ENCODE measurements around the gene OR51L1. TPM values are rescaled to one million over a fixed set of nuclear protein-coding genes. Genes with fewer than 3 reads are reported as not detected.

OR51L1 gene
- total and polyA plus RNA-seq, 2 of the 8 experiments (the other 6 are each of a cell fraction or from before 2014, with no cell fraction given) = not detected

- Histone ChIP-seq H3K4me2 (ENCODE audit: insufficient read depth in 1 of 2, low read depth in 2 of 2, low read length in 2 of 2) (no peak overlapping the region), H2BK15ac (ENCODE audit: low read length) (no peak overlapping the region), H4K5ac (ENCODE audit: insufficient read length, low read depth, low read length) (no peak overlapping the region), H3K4me1 (replicated peaks in 1 of 4; ENCODE audit: control insufficient read depth in 3 of 4, insufficient read depth in 4 of 4, low read length in 3 of 4) (no peaks in the 10 kb centered on the region), H4K91ac (replicated peaks; ENCODE audit: insufficient read length, low read length) (no peak overlapping the region), H3K36me3 (ENCODE audit: control insufficient read depth in 2 of 4, insufficient read depth in 4 of 4, low read length in 3 of 4) (no peaks in the 10 kb centered on the region), H3K4ac (replicated peaks; ENCODE audit: insufficient read length, low read depth, low read length) (no peak overlapping the region), H3K27me3 (replicated peaks in 1 of 4; ENCODE audit: control insufficient read depth in 3 of 4, extremely low read depth in 1 of 4, insufficient read depth in 3 of 4, low read length in 3 of 4) (no peaks in the 10 kb centered on the region), H3K27ac (ENCODE audit: low read depth, low read length) (no peak overlapping the region), H2BK120ac (replicated peaks; ENCODE audit: low read depth, low read length) (no peak overlapping the region), H2AK5ac (ENCODE audit: low read depth, low read length) (no peak overlapping the region), H3K4me3 (ENCODE audit: extremely low read depth in 1 of 4, insufficient read depth in 2 of 4, low read depth in 3 of 4, low read length in 4 of 4) (no peak overlapping the region), H3K56ac (replicated peaks; ENCODE audit: insufficient read length, low read depth, low read length) (no peak overlapping the region), H4K20me1 (replicated peaks in 1 of 2; ENCODE audit: control insufficient read depth in 1 of 2, insufficient read depth in 2 of 2, low read length in 2 of 2) (no peaks in the 10 kb centered on the region), H4K8ac (ENCODE audit: extremely low read depth, insufficient read depth, low read length) (no peak overlapping the region), H3K9ac (replicated peaks in 1 of 4; ENCODE audit: extremely low read depth in 1 of 4, low read depth in 3 of 4, low read length in 3 of 4) (no peak overlapping the region), H2BK12ac (ENCODE audit: low read depth, low read length) (no peak overlapping the region), H2BK20ac (ENCODE audit: low read length) (no peak overlapping the region), H2AFZ (ENCODE audit: low read length) (no peak overlapping the region), H3K9me3 (ENCODE audit: insufficient read depth in 2 of 2, low read depth in 1 of 2, low read length in 1 of 2) (no peaks in the 10 kb centered on the region), H2BK5ac (ENCODE audit: low read depth, low read length) (no peak overlapping the region), H3K79me1 (ENCODE audit: low read depth, low read length) (no peaks in the 10 kb centered on the region), H3K14ac (ENCODE audit: insufficient read length) (no peak overlapping the region), H3K79me2 (ENCODE audit: control insufficient read depth in 1 of 2, insufficient read depth in 2 of 2, low read length in 2 of 2) (no peaks in the 10 kb centered on the region), H3K18ac (ENCODE audit: extremely low read depth, low read length) (no peak overlapping the region), H3K23ac (ENCODE audit: insufficient read length) (no peak overlapping the region), H3K23me2 (ENCODE audit: low read depth, low read length) (no peaks in the 10 kb centered on the region)
- DNase-seq (ENCODE audit: low read depth in 1 of 2, low spot score in 2 of 2) (no peak), FAIRE-seq (no peak)
- TF ChIP-seq KDM1A (IDR thresholded peaks at IDR 0.05; ENCODE audit: borderline replicate concordance, low read length) = no peak
- ChIA-PET POLR2A (ENCODE audit: partially characterized antibody) (no interaction called here), CTCF (ENCODE audit: partially characterized antibody) (interaction anchor here (0.8 to 1.9 kb wide), 3 partner anchors 10 to 371 kb away, joined by 3 to 9 read pairs (median 4); partner anchors contain the start of gene OR51D1)
- 100% methylated on average over 2 of the region's 2 CpGs; no CpG with 5 or more reads in 1 of the 2 experiments for WGBS, 2 experiments (ENCODE audit: extremely low coverage in 1 of 2, insufficient coverage in 1 of 2, insufficient read length in 1 of 2, insufficient replicate concordance in 2 of 2, low coverage in 1 of 2, low lambda C conversion rate in 2 of 2, missing lambda C conversion rate in 1 of 2)
Measured at GRCh38 chr11:5007561-5007960, 12.9 kb downstream of the OR51L1 start.
